K562 (cell line): Measurements from ENCODE around the gene ORAI3. TPM values are rescaled to one million over a fixed set of nuclear protein-coding genes. Genes with fewer than 3 reads are reported as not detected.

Experiments
- CREB3 ChIP-seq: fragments of 450-650 bp; conservative IDR thresholded peaks from 2 replicates; pipeline ENCODE4 v1.6.1; 2016; ENCODE audit warnings: missing genetic modification characterization, low read depth, mild to moderate bottlenecking, missing compliant biosample characterization, moderate library complexity
- CTCF ChIP-seq, 3 experiments: IDR thresholded peaks in 2 of 3; conservative IDR thresholded peaks in 1 of 3; 2 replicates each; pipeline ENCODE4 v1.5.1; 2011 to 2012; ENCODE audit warnings: low read length in 3 of 3, mild to moderate bottlenecking in 3 of 3, control low read depth in 2 of 3, improper control_type of control experiment in 1 of 3, inconsistent platforms in 1 of 3, low read depth in 1 of 3, mixed read lengths in 1 of 3, moderate library complexity in 1 of 3; ENCODE audit not compliant: insufficient read depth in 2 of 3
- E2F6 ChIP-seq, 2 experiments: IDR thresholded peaks; 2 replicates each; pipeline ENCODE4 v1.6.1; 2011; ENCODE audit warnings: borderline replicate concordance in 1 of 2, control low read depth in 1 of 2, low read depth in 1 of 2, low read length in 1 of 2, mild to moderate bottlenecking in 1 of 2, mixed read lengths in 1 of 2, moderate library complexity in 1 of 2; ENCODE audit not compliant: insufficient read depth in 1 of 2, insufficient read length in 1 of 2, poor library complexity in 1 of 2, severe bottlenecking in 1 of 2; ENCODE audit errors: extremely low read depth in 1 of 2
- ELF2 ChIP-seq: fragments of 250-450 bp; sonication (Bioruptor Pico); IDR thresholded peaks from 2 replicates; pipeline ENCODE4 v1.5.0; 2021; ENCODE audit warnings: mild to moderate bottlenecking
- ETS2 ChIP-seq: IDR thresholded peaks from 2 replicates; pipeline ENCODE4 v1.6.1; 2016; ENCODE audit warnings: borderline replicate concordance, missing genetic modification characterization, mild to moderate bottlenecking, moderate library complexity, missing compliant biosample characterization; ENCODE audit not compliant: poor library complexity, severe bottlenecking
- GABPB1 ChIP-seq: sonication (generic); formaldehyde crosslinking; IDR thresholded peaks from 2 replicates; pipeline ENCODE4 v1.8.0; 2022; ENCODE audit warnings: mild to moderate bottlenecking, missing genetic modification reagents
- HDAC2 ChIP-seq: fragments of 450-650 bp; IDR thresholded peaks from 2 replicates; pipeline ENCODE4 v1.6.1; 2016; ENCODE audit warnings: mild to moderate bottlenecking
- HNRNPH1 ChIP-seq: fragments of 200-400 bp; formaldehyde crosslinking; optimal IDR thresholded peaks from 2 replicates; pipeline ENCODE3; 2017; ENCODE audit warnings: low read depth, mild to moderate bottlenecking, low read length, moderate library complexity
- KAT8 ChIP-seq: fragments of 450-650 bp; IDR thresholded peaks from 2 replicates; pipeline ENCODE4 v1.6.1; 2016; ENCODE audit warnings: low read depth, mild to moderate bottlenecking
- MED1 ChIP-seq: sonication (generic); formaldehyde crosslinking; IDR thresholded peaks from 2 replicates; pipeline ENCODE4 v1.8.1; 2023; ENCODE audit warnings: missing genetic modification reagents, borderline replicate concordance
- NBN ChIP-seq: fragments of 450-650 bp; IDR thresholded peaks from 2 replicates; pipeline ENCODE4 v1.6.1; 2016; ENCODE audit warnings: low read depth, mild to moderate bottlenecking
- NCOA6 ChIP-seq: fragments of 450-650 bp; IDR thresholded peaks from 2 replicates; pipeline ENCODE4 v1.6.1; 2017; ENCODE audit warnings: mild to moderate bottlenecking
- PCBP1 ChIP-seq: fragments of 200-400 bp; formaldehyde crosslinking; IDR thresholded peaks from 2 replicates; pipeline ENCODE4 v1.6.1; 2018; ENCODE audit warnings: mild to moderate bottlenecking, low read depth, low read length; ENCODE audit not compliant: poor library complexity, severe bottlenecking
- PHTF2 ChIP-seq: fragments of 250-450 bp; sonication (Bioruptor Pico); IDR thresholded peaks from 2 replicates; pipeline ENCODE4 v1.5.0; 2021; ENCODE audit warnings: mild to moderate bottlenecking
- TAF7 ChIP-seq: fragments of 450-650 bp; IDR thresholded peaks from 2 replicates; pipeline ENCODE4 v1.6.1; 2016; ENCODE audit warnings: missing genetic modification characterization, missing compliant biosample characterization
- TAL1 ChIP-seq: fragments of 450-650 bp; IDR thresholded peaks from 2 replicates; pipeline ENCODE4 v1.6.1; 2016; ENCODE audit warnings: mild to moderate bottlenecking
- ZBTB12 ChIP-seq: fragments of 250-450 bp; sonication (Bioruptor Pico); IDR thresholded peaks from 2 replicates; pipeline ENCODE4 v1.4.0; 2020
- ZNF121 ChIP-seq: sonication (generic); formaldehyde crosslinking; conservative IDR thresholded peaks from 2 replicates; pipeline ENCODE4 v1.8.0; 2022; ENCODE audit warnings: missing genetic modification reagents
- ZNF699 ChIP-seq: fragments of 250-450 bp; sonication (Bioruptor Pico); IDR thresholded peaks from 2 replicates; pipeline ENCODE4 v1.8.0; 2021; ENCODE audit warnings: mild to moderate bottlenecking, moderate library complexity; ENCODE audit not compliant: insufficient replicate concordance
- polyA plus RNA-seq, 8 experiments: library from polyadenylated mRNA; depleted of rRNA in 4 of 8; stranded (reverse) in 5 of 8; unstranded in 3 of 8; fragments of >200 nt; fragmentation: Nextera tagmentation in 2 of 8; fragmentation: Illumina TruSeq in 1 of 8; extraction: Ambion mirVana in 2 of 8; extraction: Trizol in 1 of 8; gene quantifications; 2 replicates each; pipeline versions ENCODE4 v1.2.1 to v1.2.3, GENCODE V29; 2011 to 2014; ENCODE audit warnings: inconsistent platforms in 1 of 8, missing spikeins in 1 of 8
- total RNA-seq, 7 experiments: library from RNA; depleted of rRNA in 6 of 7; stranded (reverse); fragments of >200 nt in 6 of 7; fragmentation: Illumina TruSeq in 2 of 7; extraction: Trizol in 2 of 7; gene quantifications; 2 replicates each; pipeline versions ENCODE4 v1.2.1 to v1.2.3, GENCODE V29; 2011 to 2021; ENCODE audit warnings: low replicate concordance in 1 of 7

ORAI3 gene
- total and polyA plus RNA-seq, 9 of the 15 experiments (the other 6 are each of a cell fraction or from before 2014, with no cell fraction given): 4.9 to 23.3 (median 14.1) TPM

- TF ChIP-seq ZNF699 (CRISPR knock-in tag) (no peak), GABPB1 (peak; percentile 77), ZNF121 (CRISPR knock-in tag) (no peak), HNRNPH1 (no peak), CTCF (IDR thresholded peaks at IDR 0.05 in 2 of 3, conservative IDR thresholded peaks at IDR 0.05 in 1 of 3; ENCODE audit: insufficient read depth in 2 of 3, low read depth in 1 of 3, low read length in 3 of 3) (no peak), E2F6 (IDR thresholded peaks at IDR 0.05; ENCODE audit: borderline replicate concordance in 1 of 2, extremely low read depth in 1 of 2, insufficient read depth in 1 of 2, insufficient read length in 1 of 2, low read depth in 1 of 2, low read length in 1 of 2, poor library complexity in 1 of 2, severe bottlenecking in 1 of 2) (no peak), TAL1 (no peak), CREB3 (0 out of 2 replicates have a peak, but pooled peaks have one; percentile 28), PCBP1 (no peak), PHTF2 (CRISPR knock-in tag) (no peak), ZBTB12 (CRISPR knock-in tag) (no peak), ETS2 (tag) (no peak), NCOA6 (no peak), TAF7 (tag) (no peak), MED1 (CRISPR knock-in tag) (no peak), NBN (no peak), HDAC2 (no peak), KAT8 (no peak), ELF2 (CRISPR knock-in tag) (no peak)
These were observed 44.6 kb upstream of the ORAI3 start (continued) for GRCh38 chr16:30904114-30904780.
